GM23248 (cell line): Measurements from ENCODE around the gene GPR12. TPM values are rescaled to one million over a fixed set of nuclear protein-coding genes. Genes with fewer than 3 reads are reported as not detected.

ENCODE experiments used
- DNase-seq: peaks from one replicate; pipeline ENCODE4 v3.0.0-alpha.2; 2015
- H2AFZ ChIP-seq: fragments of 200-600 bp; sonication (generic); 2 replicates; pipeline ENCODE4 v1.6.1; 2016; ENCODE audit warnings: antibody characterized with exemption
- H3F3A ChIP-seq: fragments of 200-600 bp; sonication (generic); 2 replicates; pipeline ENCODE4 v1.6.1; 2016; ENCODE audit warnings: mild to moderate bottlenecking, antibody characterized with exemption, mixed run types; ENCODE audit not compliant: insufficient read depth
- H3K27ac ChIP-seq: fragments of 200-600 bp; sonication (generic); 2 replicates; pipeline ENCODE4 v1.5.1; 2016; ENCODE audit warnings: mild to moderate bottlenecking
- H3K27me3 ChIP-seq: fragments of 200-600 bp; sonication (generic); replicated peaks from 2 replicates; pipeline ENCODE4 v1.6.1; 2016; ENCODE audit warnings: mild to moderate bottlenecking; ENCODE audit not compliant: insufficient read depth
- H3K36me3 ChIP-seq: fragments of 200-600 bp; sonication (generic); 2 replicates; pipeline ENCODE4 v1.6.1; 2016; ENCODE audit warnings: low read depth, mild to moderate bottlenecking
- H3K4me1 ChIP-seq: fragments of 200-600 bp; sonication (generic); 2 replicates; pipeline ENCODE4 v1.6.1; 2016; ENCODE audit warnings: mild to moderate bottlenecking; ENCODE audit not compliant: insufficient read depth
- H3K4me2 ChIP-seq: fragments of 200-600 bp; sonication (generic); one replicate; pipeline ENCODE4 v1.6.1; 2016; ENCODE audit warnings: mild to moderate bottlenecking; ENCODE audit not compliant: unreplicated experiment
- H3K4me3 ChIP-seq: fragments of 200-600 bp; sonication (generic); 2 replicates; pipeline ENCODE4 v1.5.1; 2016; ENCODE audit warnings: mild to moderate bottlenecking
- H3K79me2 ChIP-seq: fragments of 200-600 bp; sonication (generic); 2 replicates; pipeline ENCODE4 v1.6.1; 2016; ENCODE audit warnings: mild to moderate bottlenecking; ENCODE audit not compliant: insufficient read depth
- H3K9ac ChIP-seq: fragments of 200-600 bp; sonication (generic); 2 replicates; pipeline ENCODE4 v1.6.1; 2016; ENCODE audit warnings: mild to moderate bottlenecking
- H3K9me2 ChIP-seq: fragments of 200-600 bp; sonication (generic); 2 replicates; pipeline ENCODE4 v1.6.1; 2016; ENCODE audit warnings: mixed run types, mild to moderate bottlenecking, moderate library complexity; ENCODE audit not compliant: insufficient read depth
- H3K9me3 ChIP-seq: fragments of 200-600 bp; sonication (generic); one replicate; pipeline ENCODE4 v1.6.1; 2017; ENCODE audit warnings: low read depth
- H4K20me1 ChIP-seq: fragments of 200-600 bp; sonication (generic); 2 replicates; pipeline ENCODE4 v1.6.0; 2016; ENCODE audit not compliant: insufficient read depth
- EZH2 ChIP-seq: fragments of 200-600 bp; sonication (generic); IDR thresholded peaks from 2 replicates; pipeline ENCODE4 v1.6.1; 2018; ENCODE audit warnings: antibody characterized with exemption, mild to moderate bottlenecking; ENCODE audit not compliant: insufficient read depth, poor library complexity, severe bottlenecking
- EZH2phosphoT487 ChIP-seq: fragments of 200-600 bp; sonication (generic); IDR thresholded peaks from 2 replicates; pipeline ENCODE4 v1.6.1; 2018; ENCODE audit warnings: antibody characterized with exemption, moderate library complexity, mild to moderate bottlenecking, low read depth; ENCODE audit not compliant: insufficient read depth
- whole genome bisulfite sequencing, 2 experiments: methylation state at CpG; one replicate each; pipeline ENCODE4 v1.1.6; 2015 to 2017; ENCODE audit warnings: low lambda C conversion rate in 2 of 2, low coverage in 1 of 2; ENCODE audit errors: missing lambda C conversion rate in 2 of 2; 5-methylcytosine and 5-hydroxymethylcytosine counted together
- in situ Hi-C: fragments of 300-500 bp; cut with MboI; formaldehyde crosslinking; loops from 2 replicates; pipeline ENCODE4 v1.15.0; 2020
- polyA plus RNA-seq: library from polyadenylated mRNA; unstranded; fragments of >200 nt; fragmentation: Nextera tagmentation; extraction: Ambion mirVana; gene quantifications from 2 replicates; pipeline ENCODE4 v1.2.1, GENCODE V29; 2016
- total RNA-seq: library from RNA; depleted of rRNA; stranded (reverse); fragments of >200 nt; shearing (Covaris generic); gene quantifications from 2 replicates; pipeline ENCODE4 v1.2.3, GENCODE V29; 2014; rRNA removed

GPR12 gene, protein sequence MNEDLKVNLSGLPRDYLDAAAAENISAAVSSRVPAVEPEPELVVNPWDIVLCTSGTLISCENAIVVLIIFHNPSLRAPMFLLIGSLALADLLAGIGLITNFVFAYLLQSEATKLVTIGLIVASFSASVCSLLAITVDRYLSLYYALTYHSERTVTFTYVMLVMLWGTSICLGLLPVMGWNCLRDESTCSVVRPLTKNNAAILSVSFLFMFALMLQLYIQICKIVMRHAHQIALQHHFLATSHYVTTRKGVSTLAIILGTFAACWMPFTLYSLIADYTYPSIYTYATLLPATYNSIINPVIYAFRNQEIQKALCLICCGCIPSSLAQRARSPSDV
- total RNA-seq (not detected in 2 replicates), polyA plus RNA-seq (not detected in 2 replicates)

- peak within 1 kb of the TSS; percentile 44 for H3K4me2 ChIP-seq
- no peaks in the 10 kb centered on the region for H3K9me2 ChIP-seq
- no peaks in the 10 kb centered on the region for H3K36me3 ChIP-seq
- H3K4me1 ChIP-seq = peaks cover 8% of the 10 kb centered on the region; the same call in 1 of the 2 replicates
- whole genome bisulfite sequencing, 2 experiments = 2 to 6% methylated on average over 39 to 47 of the region's 87 CpGs
- H3F3A ChIP-seq = no peaks in the 10 kb centered on the region
- in situ Hi-C loops = no loop called here
- no peak within 1 kb of the TSS for H3K27ac ChIP-seq
- H2AFZ ChIP-seq = peak within 1 kb of the TSS; percentile 59
- no peaks in the 10 kb centered on the region for H3K79me2 ChIP-seq
- H3K27me3 ChIP-seq = peaks cover 71% of the 10 kb centered on the region
- H4K20me1 ChIP-seq = no peaks in the 10 kb centered on the region
- no peak within 1 kb of the TSS for H3K9ac ChIP-seq
- TF ChIP-seq EZH2phosphoT487 = no peak
- TF ChIP-seq EZH2 = peak; percentile 96
- no peaks in the 10 kb centered on the region for H3K9me3 ChIP-seq
- peak within 1 kb of the TSS; percentile 54 for H3K4me3 ChIP-seq
- DNase-seq = peak; percentile 36
Measured at GRCh38 chr13:26759907-26760831, at the start of gene GPR12. Gene GPR12 (minus strand): TSS chr13:26760786. CDS start chr13:26759827, 959 bp downstream.

DNA sequence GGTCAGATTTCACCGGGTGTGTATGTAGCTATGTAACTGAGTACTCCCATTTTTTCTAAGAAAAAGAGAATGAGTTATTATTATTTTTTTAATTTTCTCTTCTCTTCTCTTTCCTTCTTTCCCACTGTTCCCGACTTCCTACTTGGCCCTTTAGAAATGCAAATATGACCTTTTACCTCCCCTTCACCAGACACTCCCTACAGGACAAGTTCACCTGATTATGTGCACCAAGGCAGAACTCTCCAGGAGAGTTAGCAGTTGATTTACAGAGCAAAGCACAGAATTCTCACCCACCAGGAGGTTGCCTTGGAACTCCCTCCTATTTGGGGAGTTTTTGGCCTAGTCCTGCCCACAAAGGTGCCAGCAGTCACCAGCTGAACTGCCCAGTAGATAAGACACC lies 49.5 kb upstream of the GPR12 start:
- H3K9ac ChIP-seq = no peak overlapping the region
- no peak overlapping the region for H3K4me2 ChIP-seq
- no peaks in the 10 kb centered on the region for H3K4me1 ChIP-seq
- H2AFZ ChIP-seq = no peak overlapping the region
- H4K20me1 ChIP-seq = no peaks in the 10 kb centered on the region
- H3K27ac ChIP-seq = no peak overlapping the region
- H3K9me2 ChIP-seq = no peaks in the 10 kb centered on the region
- no peaks in the 10 kb centered on the region for H3F3A ChIP-seq
- no peaks in the 10 kb centered on the region for H3K79me2 ChIP-seq
- no peak overlapping the region for H3K4me3 ChIP-seq
- H3K27me3 ChIP-seq = 0 out of 2 replicates have a peak, but pooled peaks cover 3% of the 10 kb centered on the region
- TF ChIP-seq EZH2 = no peak
- no peak for TF ChIP-seq EZH2phosphoT487
- 11 to 15% methylated on average over 2 of the region's 2 CpGs for WGBS, 2 experiments
- H3K9me3 ChIP-seq = no peaks in the 10 kb centered on the region
- H3K36me3 ChIP-seq = no peaks in the 10 kb centered on the region
- DNase-seq = no peak
- in situ Hi-C loops = no loop called here

DNA sequence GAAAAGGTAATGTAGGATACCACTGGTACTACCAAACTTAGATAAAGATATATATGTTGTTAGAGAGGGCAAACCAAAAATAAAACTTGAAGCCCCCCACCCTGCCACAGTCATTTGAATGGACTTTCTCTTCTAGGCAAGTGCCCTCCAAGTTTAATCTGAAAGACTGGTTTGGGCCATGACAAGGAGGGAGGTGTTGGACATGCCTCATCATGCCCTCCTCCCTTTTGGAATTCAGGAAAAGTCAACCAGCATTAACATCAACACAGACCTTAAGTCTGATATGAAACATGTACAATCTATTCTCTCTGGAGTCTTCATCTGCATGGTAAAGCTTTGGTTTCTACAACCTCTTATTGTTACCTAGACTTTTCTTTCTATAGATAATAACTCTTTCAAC lies 46.3 kb upstream of the GPR12 start:
- Histone ChIP-seq H3K4me3 (no peak overlapping the region), H3K79me2 (no peaks in the 10 kb centered on the region), H2AFZ (no peak overlapping the region), H3K27ac (no peak overlapping the region), H3F3A (no peaks in the 10 kb centered on the region), H3K4me1 (no peaks in the 10 kb centered on the region), H3K9ac (no peak overlapping the region), H4K20me1 (no peaks in the 10 kb centered on the region), H3K4me2 (no peak overlapping the region), H3K36me3 (no peaks in the 10 kb centered on the region), H3K9me2 (no peaks in the 10 kb centered on the region), H3K9me3 (no peaks in the 10 kb centered on the region), H3K27me3 (0 out of 2 replicates have a peak, but pooled peaks cover 2% of the 10 kb centered on the region)
- TF ChIP-seq EZH2 (no peak), EZH2phosphoT487 (no peak)
- in situ Hi-C loops = no loop called here
- no peak for DNase-seq

DNA sequence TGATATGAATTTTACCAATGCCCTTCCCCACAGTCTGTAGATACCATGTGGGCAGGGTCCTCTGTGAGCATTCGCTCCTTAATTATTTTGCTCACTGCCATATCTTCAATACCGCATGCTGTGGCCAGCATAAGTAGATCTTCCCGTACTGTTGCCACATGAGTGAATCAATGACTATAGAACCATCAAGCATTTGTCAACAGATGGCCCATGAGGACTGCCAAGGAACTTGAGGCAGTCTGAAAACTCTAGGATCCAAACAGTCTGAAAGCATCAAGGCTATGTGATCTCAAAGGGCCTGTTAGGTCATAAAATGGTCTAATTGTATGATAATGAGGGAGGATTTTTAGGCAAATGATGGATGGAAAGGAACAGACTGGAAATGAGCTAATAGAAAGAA lies 27.4 kb upstream of the GPR12 start:
- Histone ChIP-seq H3K9me3 (no peaks in the 10 kb centered on the region), H3K27ac (no peak overlapping the region), H3K36me3 (no peaks in the 10 kb centered on the region), H4K20me1 (no peaks in the 10 kb centered on the region), H3K4me2 (no peak overlapping the region), H3K4me3 (no peak overlapping the region), H3K4me1 (no peaks in the 10 kb centered on the region), H3K27me3 (no peaks in the 10 kb centered on the region; the same call in 1 of the 2 replicates), H3F3A (no peaks in the 10 kb centered on the region), H3K9me2 (no peaks in the 10 kb centered on the region), H3K79me2 (no peaks in the 10 kb centered on the region), H2AFZ (no peak overlapping the region), H3K9ac (no peak overlapping the region)
- no peak for TF ChIP-seq EZH2phosphoT487
- no peak for TF ChIP-seq EZH2
- WGBS, 2 experiments = 33 to 42% methylated on average over 3 of the region's 3 CpGs
- in situ Hi-C loops = no loop called here
- no peak for DNase-seq
